Suprapubic skin (tissue), 4 donors: Measurements from ENCODE around the gene COL11A2. TPM values are rescaled to one million over a fixed set of nuclear protein-coding genes. Genes with fewer than 3 reads are reported as not detected.

Source experiments
- DNase-seq, 2 donors: peaks; one replicate each; pipeline ENCODE4 v3.0.0-alpha.2; 2019; ENCODE audit warnings: low spot score in 2 of 2
- H3K27ac ChIP-seq: fragments of 200-600 bp; sonication (generic); one replicate; pipeline ENCODE4 v1.5.1; 2019
- H3K27me3 ChIP-seq: fragments of 200-600 bp; sonication (generic); one replicate; pipeline ENCODE4 v1.5.1; 2019
- H3K36me3 ChIP-seq: fragments of 200-600 bp; sonication (generic); one replicate; pipeline ENCODE4 v1.5.1; 2019
- H3K4me1 ChIP-seq: fragments of 200-600 bp; sonication (generic); one replicate; pipeline ENCODE4 v1.5.1; 2019
- H3K4me3 ChIP-seq: fragments of 200-600 bp; sonication (generic); one replicate; pipeline ENCODE4 v1.5.1; 2019; ENCODE audit warnings: mild to moderate bottlenecking
- H3K9me3 ChIP-seq: fragments of 200-600 bp; sonication (generic); one replicate; pipeline ENCODE4 v1.5.1; 2019
- EP300 ChIP-seq: sonication (generic); formaldehyde crosslinking; IDR thresholded peaks from one replicate; pipeline ENCODE4 v1.6.1; 2017; ENCODE audit warnings: antibody characterized with exemption
- POLR2A ChIP-seq, 2 donors: fragments of 450-650 bp; IDR thresholded peaks; one replicate each; pipeline ENCODE4 v1.6.1; 2017; ENCODE audit warnings: antibody characterized with exemption in 2 of 2, mild to moderate bottlenecking in 2 of 2, moderate library complexity in 2 of 2
- POLR2AphosphoS5 ChIP-seq, 3 donors: sonication (generic); formaldehyde crosslinking; IDR thresholded peaks; one replicate each; pipeline ENCODE4 v1.6.1; 2017; ENCODE audit warnings: antibody characterized with exemption in 3 of 3
- WGBS: methylation state at CpG from one replicate; pipeline ENCODE4 v1.1.5; 2018; 5-methylcytosine and 5-hydroxymethylcytosine counted together
- total RNA-seq, 4 donors: library from RNA; depleted of rRNA; stranded (reverse); fragments of >200 nt; gene quantifications; one replicate each; pipeline ENCODE4 v1.1.0, GENCODE V29; 2016
- TF ChIP-seq, protein P1 (sequence below), 2 donors: fragments of 200-600 bp in 1 of 2; fragments of 450-650 bp in 1 of 2; sonication (generic) in 1 of 2; IDR thresholded peaks; one replicate each; pipeline ENCODE4 v1.5.1; 2016 to 2019; ENCODE audit warnings: antibody characterized with exemption in 2 of 2, mild to moderate bottlenecking in 1 of 2, moderate library complexity in 1 of 2

Gene COL11A2
- total RNA-seq, 4 donors from 2014 or later: 0.21 to 0.97 (median 0.40) TPM

GRCh38 chr6:33164665-33165373, 27.4 kb downstream of the COL11A2 start:
- WGBS: 53% methylated on average over 11 of the region's 14 CpGs
- Histone ChIP-seq H3K27me3 (no peaks in the 10 kb centered on the region), H3K4me3 (no peak overlapping the region), H3K36me3 (no peaks in the 10 kb centered on the region), H3K9me3 (no peaks in the 10 kb centered on the region), H3K4me1 (peaks cover 20% of the 10 kb centered on the region), H3K27ac (no peak overlapping the region)
- no peak for TF ChIP-seq POLR2A (IDR thresholded peaks at IDR 0.05)
- TF ChIP-seq, protein P1, sequence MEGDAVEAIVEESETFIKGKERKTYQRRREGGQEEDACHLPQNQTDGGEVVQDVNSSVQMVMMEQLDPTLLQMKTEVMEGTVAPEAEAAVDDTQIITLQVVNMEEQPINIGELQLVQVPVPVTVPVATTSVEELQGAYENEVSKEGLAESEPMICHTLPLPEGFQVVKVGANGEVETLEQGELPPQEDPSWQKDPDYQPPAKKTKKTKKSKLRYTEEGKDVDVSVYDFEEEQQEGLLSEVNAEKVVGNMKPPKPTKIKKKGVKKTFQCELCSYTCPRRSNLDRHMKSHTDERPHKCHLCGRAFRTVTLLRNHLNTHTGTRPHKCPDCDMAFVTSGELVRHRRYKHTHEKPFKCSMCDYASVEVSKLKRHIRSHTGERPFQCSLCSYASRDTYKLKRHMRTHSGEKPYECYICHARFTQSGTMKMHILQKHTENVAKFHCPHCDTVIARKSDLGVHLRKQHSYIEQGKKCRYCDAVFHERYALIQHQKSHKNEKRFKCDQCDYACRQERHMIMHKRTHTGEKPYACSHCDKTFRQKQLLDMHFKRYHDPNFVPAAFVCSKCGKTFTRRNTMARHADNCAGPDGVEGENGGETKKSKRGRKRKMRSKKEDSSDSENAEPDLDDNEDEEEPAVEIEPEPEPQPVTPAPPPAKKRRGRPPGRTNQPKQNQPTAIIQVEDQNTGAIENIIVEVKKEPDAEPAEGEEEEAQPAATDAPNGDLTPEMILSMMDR (IDR thresholded peaks at IDR 0.05): no peak
- no peak for TF ChIP-seq EP300
- TF ChIP-seq POLR2AphosphoS5 (IDR thresholded peaks at IDR 0.05): no peak
- no peak for DNase-seq

DNA sequence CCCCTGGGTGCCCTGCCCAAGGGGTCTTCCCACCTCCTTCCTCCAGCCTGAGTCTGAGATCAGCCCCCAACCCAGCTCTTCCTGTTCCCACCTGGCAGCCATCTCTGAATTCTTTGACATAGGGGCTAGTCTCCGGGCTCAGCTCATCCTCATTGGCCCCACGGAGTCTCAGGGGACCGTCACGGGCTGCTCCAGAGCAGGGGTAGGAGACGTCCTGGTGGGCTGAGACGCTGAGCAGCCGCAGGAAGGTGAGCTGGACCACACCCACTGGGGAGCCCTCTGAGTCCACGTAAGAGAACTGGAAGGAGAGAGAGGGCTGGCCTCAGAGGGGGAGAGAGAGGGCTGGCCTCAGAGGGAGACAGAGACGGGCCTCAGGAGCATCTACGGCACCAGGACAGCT, 28.1 kb downstream of the COL11A2 start:
- TF ChIP-seq EP300: no peak
- TF ChIP-seq, protein P1 (IDR thresholded peaks at IDR 0.05): no peak
- no peak for TF ChIP-seq POLR2AphosphoS5 (IDR thresholded peaks at IDR 0.05)
- no peak for TF ChIP-seq POLR2A (IDR thresholded peaks at IDR 0.05)
- no peak for DNase-seq
- H3K9me3 ChIP-seq: no peaks in the 10 kb centered on the region
- H3K27ac ChIP-seq: no peak overlapping the region
- no peaks in the 10 kb centered on the region for H3K36me3 ChIP-seq
- H3K27me3 ChIP-seq: no peaks in the 10 kb centered on the region
- 51% methylated on average over 9 of the region's 10 CpGs for WGBS
- no peak overlapping the region for H3K4me3 ChIP-seq
- peaks cover 20% of the 10 kb centered on the region for H3K4me1 ChIP-seq

DNA sequence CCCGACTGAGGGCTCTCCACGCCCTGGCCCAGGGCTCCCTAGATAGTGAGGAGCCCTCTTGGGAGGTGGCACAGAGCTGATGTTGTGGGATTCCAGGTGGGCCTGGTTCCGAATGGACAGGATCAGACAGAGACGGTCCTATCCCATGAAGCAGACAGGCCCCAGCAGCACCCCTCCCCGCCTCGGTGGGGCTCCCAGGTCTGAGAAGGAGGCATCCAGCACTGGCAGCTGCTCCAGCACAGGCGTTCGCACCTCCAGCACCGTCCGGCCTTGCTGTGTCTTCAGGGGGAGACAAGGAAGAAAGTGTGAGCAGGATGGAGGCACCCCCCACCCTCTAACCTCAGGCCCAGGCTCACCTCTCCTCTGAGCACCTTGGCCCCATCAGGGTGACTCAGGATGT, 28.7 kb downstream of the COL11A2 start:
- H3K4me1 ChIP-seq: peaks cover 20% of the 10 kb centered on the region
- no peaks in the 10 kb centered on the region for H3K27me3 ChIP-seq
- 60% methylated on average over 8 of the region's 10 CpGs for WGBS
- no peak overlapping the region for H3K27ac ChIP-seq
- H3K4me3 ChIP-seq: no peak overlapping the region
- TF ChIP-seq EP300 (no peak), POLR2A (IDR thresholded peaks at IDR 0.05) (no peak), POLR2AphosphoS5 (IDR thresholded peaks at IDR 0.05) (no peak)
- TF ChIP-seq, protein P1 (IDR thresholded peaks at IDR 0.05): no peak
- DNase-seq: no peak
- no peaks in the 10 kb centered on the region for H3K36me3 ChIP-seq
- H3K9me3 ChIP-seq: no peaks in the 10 kb centered on the region

DNA sequence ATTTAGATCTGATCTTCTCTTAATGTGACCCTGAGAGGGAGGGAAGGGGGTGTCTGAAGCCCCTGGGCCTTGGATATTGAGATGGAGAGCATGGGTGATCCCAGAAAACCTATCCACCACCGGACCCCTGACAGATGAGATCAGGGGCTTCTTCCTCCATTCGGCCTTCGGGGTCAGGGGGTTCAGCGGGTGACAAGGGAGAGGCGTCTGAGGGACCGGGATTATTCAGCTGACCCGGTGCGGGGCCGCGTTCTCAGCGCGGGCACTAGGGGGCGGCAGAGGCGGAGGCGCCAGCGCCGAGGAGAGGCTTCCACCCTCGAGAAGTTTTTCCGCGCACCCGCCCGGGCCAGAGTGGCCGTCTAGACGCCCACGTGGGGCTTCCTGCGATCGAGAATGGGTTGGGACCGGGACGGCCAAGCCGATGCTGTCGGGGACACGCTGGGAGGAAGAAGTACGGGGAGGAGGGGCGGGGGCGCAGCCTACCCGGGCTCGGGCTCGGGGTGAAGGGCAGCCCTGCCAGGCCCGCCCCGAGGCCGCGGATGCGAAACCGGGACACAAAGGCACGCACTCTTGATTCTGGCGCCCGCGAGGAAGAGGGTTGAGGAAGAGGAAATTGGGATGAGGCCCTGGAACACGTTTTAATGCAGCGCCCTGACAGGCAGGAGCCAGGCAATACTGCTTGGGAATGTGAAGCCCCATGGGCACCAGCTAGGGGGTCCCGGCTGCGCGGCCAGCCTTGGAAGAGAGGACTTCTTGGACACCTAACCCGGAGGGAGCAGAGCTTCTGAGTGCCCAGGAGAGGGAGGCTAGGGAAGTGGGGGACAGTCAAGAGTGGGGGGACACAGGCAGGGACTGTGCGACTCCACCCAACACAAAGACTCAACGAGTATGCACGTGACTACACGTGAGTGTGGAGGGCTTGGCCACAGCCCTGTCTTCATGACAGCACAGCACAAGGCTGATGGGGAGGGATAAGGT, 30.6 kb downstream of the COL11A2 start:
- WGBS: 4% methylated on average over 51 of the region's 58 CpGs
- peak overlapping the region; percentile 50 for H3K4me3 ChIP-seq
- TF ChIP-seq, protein P1 (IDR thresholded peaks at IDR 0.05): peak; percentile 82 to 98
- TF ChIP-seq POLR2A (IDR thresholded peaks at IDR 0.05) (no peak), POLR2AphosphoS5 (IDR thresholded peaks at IDR 0.05) (peak in 1 of 3 donors; percentile 43)
- peaks cover 20% of the 10 kb centered on the region for H3K4me1 ChIP-seq
- no peaks in the 10 kb centered on the region for H3K27me3 ChIP-seq
- H3K9me3 ChIP-seq: no peaks in the 10 kb centered on the region
- no peaks in the 10 kb centered on the region for H3K36me3 ChIP-seq
- H3K27ac ChIP-seq: peak overlapping the region; percentile 12
- peak; percentile 87 to 93 for DNase-seq
